ENCODE data around the gene CENPE.

The CENPE gene

GRCh38 chr4:103097112-103097511 lies 101.0 kb downstream of the CENPE start:
- H4K20me1 ChIP-seq (ENCODE audit: insufficient read depth): no peaks in the 10 kb centered on the region
- H3K4me1 ChIP-seq (ENCODE audit: low read depth, poor library complexity, severe bottlenecking): peaks cover 21% of the 10 kb centered on the region
- H3K79me2 ChIP-seq (ENCODE audit: insufficient read depth, low read depth): no peaks in the 10 kb centered on the region
- no peak for TF ChIP-seq CTCF (conservative IDR thresholded peaks at IDR 0.05; ENCODE audit: low read depth, low read length)
- H2AFZ ChIP-seq (ENCODE audit: low read depth): no peak overlapping the region
- H3K4me3 ChIP-seq (IDR thresholded peaks at IDR 0.05; ENCODE audit: insufficient read depth, low read depth, low read length): no peak overlapping the region
- no peak overlapping the region for H3K27ac ChIP-seq
- H3K27me3 ChIP-seq (ENCODE audit: insufficient read depth, low read depth): no peaks in the 10 kb centered on the region
- H3K36me3 ChIP-seq (ENCODE audit: insufficient read depth): no peaks in the 10 kb centered on the region
- no peak overlapping the region for H3K9ac ChIP-seq
- no peak overlapping the region for H3K4me2 ChIP-seq

GRCh38 chr4:103095080-103095479 lies 103.1 kb downstream of the CENPE start:
- Histone ChIP-seq H3K4me2 (no peak overlapping the region), H3K4me1 (ENCODE audit: low read depth, poor library complexity, severe bottlenecking) (peaks cover 32% of the 10 kb centered on the region), H3K9ac (no peak overlapping the region), H3K79me2 (ENCODE audit: insufficient read depth, low read depth) (no peaks in the 10 kb centered on the region), H2AFZ (ENCODE audit: low read depth) (no peak overlapping the region), H4K20me1 (ENCODE audit: insufficient read depth) (no peaks in the 10 kb centered on the region), H3K27me3 (ENCODE audit: insufficient read depth, low read depth) (no peaks in the 10 kb centered on the region), H3K36me3 (ENCODE audit: insufficient read depth) (no peaks in the 10 kb centered on the region), H3K4me3 (IDR thresholded peaks at IDR 0.05; ENCODE audit: insufficient read depth, low read depth, low read length) (no peak overlapping the region), H3K27ac (no peak overlapping the region)
- TF ChIP-seq CTCF (conservative IDR thresholded peaks at IDR 0.05; ENCODE audit: low read depth, low read length): no peak

- no peak overlapping the region for H2AFZ ChIP-seq (ENCODE audit: low read depth)
Observed at GRCh38 chr4:103092245-103092644, 105.9 kb downstream of the CENPE start.

GRCh38 chr4:103091601-103092223 lies 106.4 kb downstream of the CENPE start:
- Histone ChIP-seq H3K4me3 (IDR thresholded peaks at IDR 0.05; ENCODE audit: insufficient read depth, low read depth, low read length) (no peak overlapping the region), H3K27me3 (ENCODE audit: insufficient read depth, low read depth) (no peaks in the 10 kb centered on the region), H2AFZ (ENCODE audit: low read depth) (peak overlapping the region; percentile 38; the same call in 1 of the 2 replicates), H3K4me1 (ENCODE audit: low read depth, poor library complexity, severe bottlenecking) (peaks cover 22% of the 10 kb centered on the region), H3K27ac (no peak overlapping the region), H3K9ac (no peak overlapping the region), H3K79me2 (ENCODE audit: insufficient read depth, low read depth) (no peaks in the 10 kb centered on the region), H4K20me1 (ENCODE audit: insufficient read depth) (no peaks in the 10 kb centered on the region), H3K36me3 (ENCODE audit: insufficient read depth) (no peaks in the 10 kb centered on the region), H3K4me2 (peak overlapping the region; percentile 15; the same call in 1 of the 2 replicates)
- peak; percentile 88 for TF ChIP-seq CTCF (conservative IDR thresholded peaks at IDR 0.05; ENCODE audit: low read depth, low read length)

More at GRCh38 chr4:103092245-103092644, 105.9 kb downstream of the CENPE start:
- no peaks in the 10 kb centered on the region for H4K20me1 ChIP-seq (ENCODE audit: insufficient read depth)
- TF ChIP-seq CTCF (conservative IDR thresholded peaks at IDR 0.05; ENCODE audit: low read depth, low read length): no peak
- H3K79me2 ChIP-seq (ENCODE audit: insufficient read depth, low read depth): no peaks in the 10 kb centered on the region
- no peaks in the 10 kb centered on the region for H3K27me3 ChIP-seq (ENCODE audit: insufficient read depth, low read depth)
- H3K4me2 ChIP-seq: peak overlapping the region; percentile 15
- H3K36me3 ChIP-seq (ENCODE audit: insufficient read depth): no peaks in the 10 kb centered on the region
- no peak overlapping the region for H3K9ac ChIP-seq
- H3K4me1 ChIP-seq (ENCODE audit: low read depth, poor library complexity, severe bottlenecking): peaks cover 22% of the 10 kb centered on the region
- H3K27ac ChIP-seq: no peak overlapping the region
- H3K4me3 ChIP-seq (IDR thresholded peaks at IDR 0.05; ENCODE audit: insufficient read depth, low read depth, low read length): no peak overlapping the region

Data from KMS-11 (cell line).